Neural cell (in vitro differentiated cells): Measurements from ENCODE around the gene ST3GAL4. TPM values are rescaled to one million over a fixed set of nuclear protein-coding genes. Genes with fewer than 3 reads are reported as not detected.

Experiments used
- H2AFZ ChIP-seq: fragments of 200-600, 300-800 bp; sonication (generic), shearing (Covaris generic); 2 replicates; pipeline ENCODE4 v1.6.0; 2014; ENCODE audit warnings: low read depth, mild to moderate bottlenecking, antibody characterized with exemption, low read length, moderate library complexity
- H3F3A ChIP-seq: fragments of 200-600 bp; shearing (Covaris generic); 2 replicates; pipeline ENCODE4 v1.6.1; 2016; ENCODE audit warnings: mild to moderate bottlenecking, moderate library complexity, mixed read lengths, antibody characterized with exemption, low read length; ENCODE audit not compliant: insufficient read depth, poor library complexity, severe bottlenecking
- H3K27ac ChIP-seq: fragments of 200-600, 300-800 bp; sonication (generic), shearing (Covaris generic); 2 replicates; pipeline ENCODE4 v1.5.1; 2014; ENCODE audit warnings: mild to moderate bottlenecking, low read length, moderate library complexity
- H3K27me3 ChIP-seq: fragments of 300-800, 200-600 bp; sonication (generic), shearing (Covaris generic); 2 replicates; pipeline ENCODE4 v1.6.0; 2014; ENCODE audit warnings: mild to moderate bottlenecking, low read depth, low read length, moderate library complexity; ENCODE audit not compliant: insufficient read depth
- H3K36me3 ChIP-seq: fragments of 300-800, 200-600 bp; sonication (generic), shearing (Covaris generic); 2 replicates; pipeline ENCODE4 v1.5.1; 2014; ENCODE audit warnings: mild to moderate bottlenecking, antibody characterized with exemption, low read length, moderate library complexity; ENCODE audit not compliant: insufficient read depth
- H3K4me2 ChIP-seq: fragments of 300-800, 200-600 bp; sonication (generic), shearing (Covaris generic); 2 replicates; pipeline ENCODE4 v1.6.0; 2014; ENCODE audit warnings: mild to moderate bottlenecking, low read length
- H3K4me3 ChIP-seq: fragments of 300-800, 200-600 bp; sonication (generic), shearing (Covaris generic); 2 replicates; pipeline ENCODE4 v1.5.1; 2014; ENCODE audit warnings: mild to moderate bottlenecking, low read length, moderate library complexity
- H3K79me2 ChIP-seq: fragments of 200-600 bp; shearing (Covaris generic); replicated peaks from 2 replicates; pipeline ENCODE4 v1.6.0; 2014; ENCODE audit warnings: mild to moderate bottlenecking, low read length, moderate library complexity; ENCODE audit not compliant: insufficient read depth
- H3K9ac ChIP-seq: fragments of 300-800, 200-600 bp; sonication (generic), shearing (Covaris generic); 2 replicates; pipeline ENCODE4 v1.6.1; 2016; ENCODE audit warnings: mild to moderate bottlenecking, low read length, mixed read lengths
- H3K9me2 ChIP-seq: fragments of 200-600 bp; shearing (Covaris generic); 2 replicates; pipeline ENCODE4 v1.6.1; 2016; ENCODE audit warnings: mild to moderate bottlenecking, low read length, mixed read lengths; ENCODE audit not compliant: insufficient read depth
- H3K9me3 ChIP-seq: fragments of 200-600, 300-800 bp; sonication (generic), shearing (Covaris generic); 2 replicates; pipeline ENCODE4 v1.6.1; 2016; ENCODE audit warnings: mild to moderate bottlenecking, mixed run types, low read length, moderate library complexity, mixed read lengths
- H4K20me1 ChIP-seq: fragments of 200-600 bp; shearing (Covaris generic); 2 replicates; pipeline ENCODE4 v1.6.1; 2016; ENCODE audit warnings: mild to moderate bottlenecking, mixed run types; ENCODE audit not compliant: insufficient read depth
- EP300 ChIP-seq: fragments of 450-650 bp; conservative IDR thresholded peaks from 2 replicates; pipeline ENCODE4 v1.6.1; 2014; ENCODE audit warnings: antibody characterized with exemption, mild to moderate bottlenecking, moderate library complexity; ENCODE audit not compliant: poor library complexity, severe bottlenecking
- EZH2 ChIP-seq: fragments of 200-600, 300-800 bp; shearing (Covaris generic), sonication (generic); IDR thresholded peaks from 2 replicates; pipeline ENCODE4 v1.6.1; 2014; ENCODE audit warnings: antibody characterized with exemption, low read length, borderline replicate concordance, mild to moderate bottlenecking; ENCODE audit not compliant: insufficient read depth, poor library complexity, severe bottlenecking
- MXI1 ChIP-seq: fragments of 450-650 bp; conservative IDR thresholded peaks from 2 replicates; pipeline ENCODE4 v1.6.1; 2014; ENCODE audit warnings: antibody characterized with exemption, mild to moderate bottlenecking; ENCODE audit not compliant: poor library complexity, severe bottlenecking
- POLR2AphosphoS5 ChIP-seq: IDR thresholded peaks from 2 replicates; pipeline ENCODE4 v1.6.1; 2012
- RAD21 ChIP-seq: fragments of 450-650 bp; conservative IDR thresholded peaks from 2 replicates; pipeline ENCODE4 v1.6.1; 2014; ENCODE audit warnings: antibody characterized with exemption, mild to moderate bottlenecking, moderate library complexity
- SMC3 ChIP-seq: fragments of 450-650 bp; conservative IDR thresholded peaks from 2 replicates; pipeline ENCODE4 v1.6.1; 2014; ENCODE audit warnings: antibody characterized with exemption, mild to moderate bottlenecking, moderate library complexity; ENCODE audit not compliant: poor library complexity
- TAF1 ChIP-seq: IDR thresholded peaks from 2 replicates; pipeline ENCODE4 v1.6.1; 2012; ENCODE audit warnings: low read depth
- polyA plus RNA-seq: library from polyadenylated mRNA; depleted of rRNA; stranded (reverse); fragments of >200 nt; gene quantifications from 2 replicates; pipeline ENCODE4 v1.2.3, GENCODE V29; 2014
- TF ChIP-seq, protein P1 (sequence below): fragments of 450-650 bp; IDR thresholded peaks from 2 replicates; pipeline ENCODE4 v1.5.1; 2014; ENCODE audit warnings: antibody characterized with exemption, mild to moderate bottlenecking, moderate library complexity; ENCODE audit not compliant: poor library complexity, severe bottlenecking
- TF ChIP-seq, protein P2 (sequence below): IDR thresholded peaks from 2 replicates; pipeline ENCODE4 v1.6.1; 2012; ENCODE audit warnings: borderline replicate concordance

Gene ST3GAL4
- polyA plus RNA-seq, 1 donor from 2014 or later = 46.1 TPM

DNA sequence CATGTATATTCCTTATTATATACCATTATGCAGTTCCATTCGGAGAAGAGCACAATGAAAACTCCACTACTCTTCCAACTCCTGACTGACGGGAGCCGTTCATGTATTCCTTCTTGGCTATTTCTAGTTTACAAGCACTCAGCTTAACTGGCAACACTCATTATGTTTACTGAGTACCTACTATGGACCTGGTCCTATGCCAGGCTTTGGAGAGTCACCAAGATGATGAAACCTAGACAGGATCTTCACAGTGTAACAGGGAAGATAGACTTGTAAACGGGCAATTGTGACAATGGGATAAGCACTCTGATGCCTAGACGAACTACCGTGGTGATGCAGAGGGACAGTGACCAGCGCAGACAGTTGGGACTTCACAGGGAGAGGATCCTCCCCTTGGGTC, 22.3 kb upstream of the ST3GAL4 start:
- H3K4me2 ChIP-seq = no peak overlapping the region
- no peak overlapping the region for H3K4me3 ChIP-seq
- H3K27ac ChIP-seq = no peak overlapping the region
- no peaks in the 10 kb centered on the region for H3F3A ChIP-seq
- H3K9ac ChIP-seq = no peak overlapping the region
- no peaks in the 10 kb centered on the region for H3K79me2 ChIP-seq
- H2AFZ ChIP-seq = no peak overlapping the region
- no peak for TF ChIP-seq TAF1
- no peak for TF ChIP-seq MXI1
- TF ChIP-seq EZH2 = no peak
- no peak for TF ChIP-seq SMC3
- TF ChIP-seq, protein P1, sequence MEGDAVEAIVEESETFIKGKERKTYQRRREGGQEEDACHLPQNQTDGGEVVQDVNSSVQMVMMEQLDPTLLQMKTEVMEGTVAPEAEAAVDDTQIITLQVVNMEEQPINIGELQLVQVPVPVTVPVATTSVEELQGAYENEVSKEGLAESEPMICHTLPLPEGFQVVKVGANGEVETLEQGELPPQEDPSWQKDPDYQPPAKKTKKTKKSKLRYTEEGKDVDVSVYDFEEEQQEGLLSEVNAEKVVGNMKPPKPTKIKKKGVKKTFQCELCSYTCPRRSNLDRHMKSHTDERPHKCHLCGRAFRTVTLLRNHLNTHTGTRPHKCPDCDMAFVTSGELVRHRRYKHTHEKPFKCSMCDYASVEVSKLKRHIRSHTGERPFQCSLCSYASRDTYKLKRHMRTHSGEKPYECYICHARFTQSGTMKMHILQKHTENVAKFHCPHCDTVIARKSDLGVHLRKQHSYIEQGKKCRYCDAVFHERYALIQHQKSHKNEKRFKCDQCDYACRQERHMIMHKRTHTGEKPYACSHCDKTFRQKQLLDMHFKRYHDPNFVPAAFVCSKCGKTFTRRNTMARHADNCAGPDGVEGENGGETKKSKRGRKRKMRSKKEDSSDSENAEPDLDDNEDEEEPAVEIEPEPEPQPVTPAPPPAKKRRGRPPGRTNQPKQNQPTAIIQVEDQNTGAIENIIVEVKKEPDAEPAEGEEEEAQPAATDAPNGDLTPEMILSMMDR = no peak
- TF ChIP-seq RAD21 = no peak
- no peak for TF ChIP-seq EP300
- TF ChIP-seq, protein P2, sequence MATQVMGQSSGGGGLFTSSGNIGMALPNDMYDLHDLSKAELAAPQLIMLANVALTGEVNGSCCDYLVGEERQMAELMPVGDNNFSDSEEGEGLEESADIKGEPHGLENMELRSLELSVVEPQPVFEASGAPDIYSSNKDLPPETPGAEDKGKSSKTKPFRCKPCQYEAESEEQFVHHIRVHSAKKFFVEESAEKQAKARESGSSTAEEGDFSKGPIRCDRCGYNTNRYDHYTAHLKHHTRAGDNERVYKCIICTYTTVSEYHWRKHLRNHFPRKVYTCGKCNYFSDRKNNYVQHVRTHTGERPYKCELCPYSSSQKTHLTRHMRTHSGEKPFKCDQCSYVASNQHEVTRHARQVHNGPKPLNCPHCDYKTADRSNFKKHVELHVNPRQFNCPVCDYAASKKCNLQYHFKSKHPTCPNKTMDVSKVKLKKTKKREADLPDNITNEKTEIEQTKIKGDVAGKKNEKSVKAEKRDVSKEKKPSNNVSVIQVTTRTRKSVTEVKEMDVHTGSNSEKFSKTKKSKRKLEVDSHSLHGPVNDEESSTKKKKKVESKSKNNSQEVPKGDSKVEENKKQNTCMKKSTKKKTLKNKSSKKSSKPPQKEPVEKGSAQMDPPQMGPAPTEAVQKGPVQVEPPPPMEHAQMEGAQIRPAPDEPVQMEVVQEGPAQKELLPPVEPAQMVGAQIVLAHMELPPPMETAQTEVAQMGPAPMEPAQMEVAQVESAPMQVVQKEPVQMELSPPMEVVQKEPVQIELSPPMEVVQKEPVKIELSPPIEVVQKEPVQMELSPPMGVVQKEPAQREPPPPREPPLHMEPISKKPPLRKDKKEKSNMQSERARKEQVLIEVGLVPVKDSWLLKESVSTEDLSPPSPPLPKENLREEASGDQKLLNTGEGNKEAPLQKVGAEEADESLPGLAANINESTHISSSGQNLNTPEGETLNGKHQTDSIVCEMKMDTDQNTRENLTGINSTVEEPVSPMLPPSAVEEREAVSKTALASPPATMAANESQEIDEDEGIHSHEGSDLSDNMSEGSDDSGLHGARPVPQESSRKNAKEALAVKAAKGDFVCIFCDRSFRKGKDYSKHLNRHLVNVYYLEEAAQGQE = no peak
- no peak for TF ChIP-seq POLR2AphosphoS5
- H3K9me3 ChIP-seq = no peaks in the 10 kb centered on the region
- no peaks in the 10 kb centered on the region for H3K9me2 ChIP-seq
- H3K27me3 ChIP-seq = no peaks in the 10 kb centered on the region
- H3K36me3 ChIP-seq = no peaks in the 10 kb centered on the region
- no peaks in the 10 kb centered on the region for H4K20me1 ChIP-seq

DNA sequence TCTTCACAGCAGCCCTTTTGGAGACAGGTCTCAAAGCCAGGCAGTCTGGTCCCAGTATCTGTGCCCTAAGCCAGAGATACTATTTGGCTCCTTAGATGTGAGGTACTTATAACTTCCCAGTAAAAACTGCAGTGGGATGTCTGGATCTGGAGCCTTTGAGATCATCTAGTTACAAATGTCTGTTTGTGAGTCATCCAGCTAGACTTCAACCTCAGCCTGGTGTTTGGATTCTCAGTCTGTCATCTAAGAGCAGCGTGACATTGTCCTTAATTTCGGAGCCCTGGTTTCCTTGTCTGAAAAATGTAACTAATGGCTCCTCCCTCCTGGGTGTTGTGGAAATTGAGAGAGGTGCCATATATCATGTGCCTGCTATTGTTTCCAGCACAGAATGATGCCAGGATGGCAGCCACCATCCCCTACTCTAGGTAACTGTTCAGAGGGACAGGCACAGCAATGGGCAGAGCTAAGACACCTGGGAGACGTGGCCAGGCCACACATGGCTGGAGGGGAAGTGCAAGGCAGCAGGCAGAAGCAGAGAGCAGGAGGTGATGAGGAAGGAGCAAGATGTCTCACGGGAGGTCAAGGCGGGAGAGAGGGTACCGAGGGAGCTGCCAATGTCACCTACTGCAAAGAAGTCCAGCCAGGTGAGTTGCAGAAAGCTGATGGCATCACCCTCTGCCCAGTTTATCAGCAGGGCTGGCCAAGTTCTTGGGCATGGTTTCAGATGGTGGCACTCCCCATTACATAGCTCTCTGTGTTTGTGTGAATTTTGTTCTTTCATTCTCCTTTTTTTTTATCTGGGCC, 20.6 kb upstream of the ST3GAL4 start:
- Histone ChIP-seq H3K36me3 (no peaks in the 10 kb centered on the region), H3K27ac (no peak overlapping the region), H3F3A (no peaks in the 10 kb centered on the region), H3K27me3 (no peaks in the 10 kb centered on the region), H3K4me2 (no peak overlapping the region), H3K9ac (no peak overlapping the region), H3K4me3 (no peak overlapping the region), H3K9me3 (no peaks in the 10 kb centered on the region), H4K20me1 (no peaks in the 10 kb centered on the region), H3K9me2 (no peaks in the 10 kb centered on the region), H3K79me2 (no peaks in the 10 kb centered on the region), H2AFZ (no peak overlapping the region)
- TF ChIP-seq, protein P2 = no peak
- TF ChIP-seq MXI1 (no peak), TAF1 (no peak), EP300 (no peak), SMC3 (no peak), RAD21 (no peak), EZH2 (no peak), POLR2AphosphoS5 (no peak)
- TF ChIP-seq, protein P1 = no peak
